SK-N-SH (cell line): ENCODE results near the gene CCSER1. TPM values are rescaled to one million over a fixed set of nuclear protein-coding genes. Genes with fewer than 3 reads are reported as not detected.
A peak's percentile ranks its signal among the peaks of the same experiment; 100 is the strongest.

Source experiments
- CTCF ChIA-PET: fragments of 300-600, 350-600 bp; formaldehyde crosslinking; extraction: SDS; loops from one replicate; lab custom pipeline; 2021; lab: Yijun Ruan, JAX
- POLR2A ChIA-PET: fragments of 350-600 bp; sonication (Branson Sonifier 250); formaldehyde crosslinking; extraction: SDS; loops from one replicate; lab custom pipeline; 2020; ENCODE audit warnings: antibody characterized with exemption, inconsistent platforms; lab: Yijun Ruan, JAX
- DNase-seq: peaks from one replicate; pipeline ENCODE4 v3.0.0; 2012
- H2AFZ ChIP-seq: fragments of 200-600 bp; sonication (generic); 2 replicates; pipeline ENCODE4 v1.8.1; 2016; ENCODE audit warnings: antibody characterized with exemption, mild to moderate bottlenecking, low read depth
- H3F3A ChIP-seq: fragments of 200-600 bp; sonication (generic); replicated peaks from 2 replicates; pipeline ENCODE3; 2016; ENCODE audit warnings: antibody characterized with exemption, mild to moderate bottlenecking; ENCODE audit not compliant: insufficient read depth
- H3K27ac ChIP-seq, 2 experiments: fragments of 200-500 bp in 1 of 2; fragments of 200-600 bp in 1 of 2; sonication (Bioruptor generic) in 1 of 2; sonication (generic), shearing (Covaris generic) in 1 of 2; 2 replicates each; pipeline versions ENCODE4 v1.5.1 to v1.6.1; 2014 to 2016; ENCODE audit warnings: low read depth in 2 of 2, inconsistent platforms in 1 of 2, low read length in 1 of 2, mild to moderate bottlenecking in 1 of 2, mixed read lengths in 1 of 2
- H3K27me3 ChIP-seq: fragments of 200-600 bp; sonication (generic), shearing (Covaris generic); 2 replicates; pipeline ENCODE4 v1.6.1; 2016; ENCODE audit warnings: mixed run types; ENCODE audit not compliant: insufficient read depth
- H3K36me3 ChIP-seq, 2 experiments: fragments of 200-500 bp in 1 of 2; fragments of 200-600 bp in 1 of 2; sonication (Bioruptor generic) in 1 of 2; sonication (generic) in 1 of 2; replicated peaks in 1 of 2; 2 replicates each; pipeline versions ENCODE3 to v1.5.1; 2014 to 2016; ENCODE audit warnings: low read length in 1 of 2, mild to moderate bottlenecking in 1 of 2; ENCODE audit not compliant: insufficient read depth in 2 of 2, control insufficient read depth in 1 of 2
- H3K4me1 ChIP-seq, 2 experiments: fragments of 200-500 bp in 1 of 2; fragments of 200-600 bp in 1 of 2; sonication (Bioruptor generic) in 1 of 2; sonication (generic), shearing (Covaris generic) in 1 of 2; 2 replicates each; pipeline versions ENCODE4 v1.5.1 to v1.6.1; 2014 to 2016; ENCODE audit warnings: low read depth in 1 of 2, low read length in 1 of 2, mixed run types in 1 of 2; ENCODE audit not compliant: insufficient read depth in 2 of 2, control insufficient read depth in 1 of 2
- H3K4me2 ChIP-seq: fragments of 200-600 bp; sonication (generic), shearing (Covaris generic); 2 replicates; pipeline ENCODE4 v1.6.1; 2017; ENCODE audit warnings: mixed run types
- H3K4me3 ChIP-seq, 2 experiments: fragments of 200-500 bp in 1 of 2; fragments of 200-600 bp in 1 of 2; sonication (Bioruptor generic) in 1 of 2; sonication (generic), shearing (Covaris generic) in 1 of 2; 2 replicates each; pipeline versions ENCODE4 v1.5.1 to v1.8.1; 2014 to 2016; ENCODE audit warnings: low read depth in 2 of 2, inconsistent platforms in 1 of 2, low read length in 1 of 2, mild to moderate bottlenecking in 1 of 2, mixed read lengths in 1 of 2, moderate library complexity in 1 of 2
- H3K79me2 ChIP-seq: fragments of 200-600 bp; sonication (generic); 2 replicates; pipeline ENCODE4 v1.8.1; 2017; ENCODE audit warnings: mild to moderate bottlenecking; ENCODE audit not compliant: insufficient read depth
- H3K9ac ChIP-seq: fragments of 200-600 bp; sonication (generic); 2 replicates; pipeline ENCODE4 v1.6.1; 2017; ENCODE audit warnings: mixed run types
- H3K9me2 ChIP-seq: fragments of 200-600 bp; sonication (generic); 2 replicates; pipeline ENCODE4 v1.6.1; 2017; ENCODE audit warnings: mixed run types
- H3K9me3 ChIP-seq: fragments of 200-600 bp; sonication (generic); 2 replicates; pipeline ENCODE4 v1.6.1; 2017; ENCODE audit warnings: mixed run types, mild to moderate bottlenecking, moderate library complexity
- H4K20me1 ChIP-seq: fragments of 200-600 bp; sonication (generic); 2 replicates; pipeline ENCODE4 v1.6.1; 2017; ENCODE audit warnings: mild to moderate bottlenecking, mixed run types; ENCODE audit not compliant: insufficient read depth
- ELF1 ChIP-seq: IDR thresholded peaks from 2 replicates; pipeline ENCODE4 v1.4.0; 2012
- EP300 ChIP-seq, 2 experiments: IDR thresholded peaks; 2 replicates each; pipeline versions ENCODE4 v1.4.0 to v1.6.1; 2012; ENCODE audit warnings: borderline replicate concordance in 1 of 2, low read depth in 1 of 2, low read length in 1 of 2
- EZH2phosphoT487 ChIP-seq: fragments of 200-600 bp; sonication (generic); IDR thresholded peaks from 2 replicates; pipeline ENCODE4 v1.6.1; 2017; ENCODE audit warnings: low read depth, mixed run types, mild to moderate bottlenecking, antibody characterized with exemption, moderate library complexity, borderline replicate concordance
- FOXJ3 ChIP-seq: sonication (generic); formaldehyde crosslinking; IDR thresholded peaks from 2 replicates; pipeline ENCODE4 v1.5.1; 2020; ENCODE audit warnings: mild to moderate bottlenecking, missing genetic modification reagents
- FOXM1 ChIP-seq: IDR thresholded peaks from 2 replicates; pipeline ENCODE4 v1.4.0; 2012; ENCODE audit warnings: low read depth, mild to moderate bottlenecking
- GABPA ChIP-seq: IDR thresholded peaks from 2 replicates; pipeline ENCODE4 v1.4.0; 2012; ENCODE audit warnings: low read depth, mild to moderate bottlenecking
- JUND ChIP-seq: IDR thresholded peaks from 2 replicates; pipeline ENCODE4 v1.4.0; 2012
- MXI1 ChIP-seq: IDR thresholded peaks from 2 replicates; pipeline ENCODE4 v1.6.1; 2012; ENCODE audit warnings: mild to moderate bottlenecking, low read depth, low read length, improper control_type of control experiment
- NFIC ChIP-seq: IDR thresholded peaks from 2 replicates; pipeline ENCODE4 v1.4.0; 2012; ENCODE audit warnings: borderline replicate concordance
- NRF1 ChIP-seq: IDR thresholded peaks from 2 replicates; pipeline ENCODE4 v1.6.1; 2012; ENCODE audit warnings: low read depth, mild to moderate bottlenecking, low read length
- POLR2AphosphoS5 ChIP-seq: IDR thresholded peaks from 2 replicates; pipeline ENCODE4 v1.6.1; 2012; ENCODE audit warnings: low read depth, low read length
- RAD21 ChIP-seq: IDR thresholded peaks from 2 replicates; pipeline ENCODE4 v1.6.1; 2012; ENCODE audit warnings: mild to moderate bottlenecking, low read length
- RCOR1 ChIP-seq: fragments of 150-350 bp; IDR thresholded peaks from 2 replicates; pipeline ENCODE4 v1.6.1; 2017; ENCODE audit warnings: antibody characterized with exemption, low read length
- RFX5 ChIP-seq: IDR thresholded peaks from 2 replicates; pipeline ENCODE4 v1.6.1; 2012; ENCODE audit warnings: mild to moderate bottlenecking, improper control_type of control experiment, low read length
- SIN3A ChIP-seq: IDR thresholded peaks from 2 replicates; pipeline ENCODE4 v1.6.1; 2012; ENCODE audit warnings: low read depth, mild to moderate bottlenecking, low read length, moderate library complexity, borderline replicate concordance
- SMC3 ChIP-seq: IDR thresholded peaks from 2 replicates; pipeline ENCODE4 v1.6.1; 2012; ENCODE audit warnings: low read depth, low read length, improper control_type of control experiment
- TAF1 ChIP-seq: IDR thresholded peaks from 2 replicates; pipeline ENCODE4 v1.6.1; 2012; ENCODE audit warnings: low read depth, mild to moderate bottlenecking, low read length, moderate library complexity, borderline replicate concordance
- TCF12 ChIP-seq: IDR thresholded peaks from 2 replicates; pipeline ENCODE4 v1.4.0; 2012
- YY1 ChIP-seq: IDR thresholded peaks from 2 replicates; pipeline ENCODE4 v1.4.0; 2012; ENCODE audit warnings: low read depth, mild to moderate bottlenecking
- WGBS: methylation state at CpG from one replicate; pipeline ENCODE4 v1.1.6; 2017; ENCODE audit warnings: low lambda C conversion rate; 5-methylcytosine and 5-hydroxymethylcytosine counted together
- polyA plus RNA-seq, 3 experiments: library from polyadenylated mRNA; depleted of rRNA; stranded (reverse); fragments of >200 nt; gene quantifications; 2 replicates each; pipeline ENCODE4 v1.2.3, GENCODE V29; 2012
- TF ChIP-seq, protein P1 (sequence below): IDR thresholded peaks from 2 replicates; pipeline ENCODE4 v1.4.0; 2012; ENCODE audit warnings: low read depth, borderline replicate concordance
- TF ChIP-seq, protein P2 (sequence below): IDR thresholded peaks from 2 replicates; pipeline ENCODE4 v1.4.0; 2012; ENCODE audit warnings: low read depth, borderline replicate concordance
- TF ChIP-seq, protein P3 (sequence below): fragments of 150-350 bp; IDR thresholded peaks from 2 replicates; pipeline ENCODE4 v1.6.1; 2017; ENCODE audit warnings: antibody characterized with exemption, low read length, low read depth, borderline replicate concordance
- TF ChIP-seq, protein P4 (sequence below): fragments of 200-600 bp; sonication (generic); IDR thresholded peaks from 2 replicates; pipeline ENCODE4 v1.6.1; 2017; ENCODE audit warnings: antibody characterized with exemption, mild to moderate bottlenecking, moderate library complexity
- TF ChIP-seq, protein P5 (sequence below): IDR thresholded peaks from 2 replicates; pipeline ENCODE4 v1.6.1; 2012; ENCODE audit warnings: mild to moderate bottlenecking, low read depth, low read length, moderate library complexity
- TF ChIP-seq, protein P6 (sequence below): fragments of 150-350 bp; IDR thresholded peaks from 2 replicates; pipeline ENCODE4 v1.6.1; 2016; ENCODE audit warnings: mild to moderate bottlenecking, low read depth, low read length

The CCSER1 gene
- polyA plus RNA-seq, 1 of the 3 experiments (the other 2 are of a cell fraction), result 0.05 TPM

DNA sequence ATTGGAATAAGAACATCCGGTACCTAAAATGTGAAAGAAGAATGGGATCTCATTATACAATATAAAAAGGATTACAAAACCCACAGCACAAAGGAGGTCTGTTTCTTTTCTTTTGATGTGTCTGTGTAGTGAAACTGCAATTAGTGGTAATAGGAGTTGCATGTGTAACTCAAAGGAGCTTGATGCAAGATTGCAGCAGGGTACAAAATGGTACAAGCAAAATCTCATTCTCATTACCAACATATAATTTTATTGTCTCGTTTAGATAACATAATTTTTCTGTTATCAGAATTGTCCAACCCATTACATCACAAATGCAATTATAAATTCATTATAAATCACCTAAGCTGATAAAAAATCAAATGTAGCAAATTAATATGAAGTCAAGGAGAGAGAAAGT lies 47.1 kb upstream of the CCSER1 start:
- peak overlapping the region in 1 of 2 experiments; percentile 39; a peak in 1 of 4 replicates for H3K27ac ChIP-seq
- DNase-seq, result peak; percentile 19
- no peak overlapping the region for H3K4me3 ChIP-seq
- no peaks in the 10 kb centered on the region for H4K20me1 ChIP-seq
- no peak overlapping the region for H2AFZ ChIP-seq
- CTCF ChIA-PET, result interaction anchor here (1.0 kb wide), 1 partner anchor 26 kb away, joined by 3 read pairs; no protein-coding TSS in a partner anchor
- H3F3A ChIP-seq, result no peaks in the 10 kb centered on the region
- H3K4me1 ChIP-seq, result peaks cover 0 to 5% of the 10 kb centered on the region in 2 experiments; a peak in 2 of 4 replicates
- H3K27me3 ChIP-seq, result no peaks in the 10 kb centered on the region
- no peaks in the 10 kb centered on the region for H3K9me2 ChIP-seq
- H3K9ac ChIP-seq, result no peak overlapping the region
- 37% methylated on average over 2 of the region's 2 CpGs for WGBS
- H3K4me2 ChIP-seq, result no peak overlapping the region
- POLR2A ChIA-PET, result no interaction called here
- H3K9me3 ChIP-seq, result no peaks in the 10 kb centered on the region
- no peaks in the 10 kb centered on the region for H3K36me3 ChIP-seq
- no peaks in the 10 kb centered on the region for H3K79me2 ChIP-seq
- TF ChIP-seq, protein P1, sequence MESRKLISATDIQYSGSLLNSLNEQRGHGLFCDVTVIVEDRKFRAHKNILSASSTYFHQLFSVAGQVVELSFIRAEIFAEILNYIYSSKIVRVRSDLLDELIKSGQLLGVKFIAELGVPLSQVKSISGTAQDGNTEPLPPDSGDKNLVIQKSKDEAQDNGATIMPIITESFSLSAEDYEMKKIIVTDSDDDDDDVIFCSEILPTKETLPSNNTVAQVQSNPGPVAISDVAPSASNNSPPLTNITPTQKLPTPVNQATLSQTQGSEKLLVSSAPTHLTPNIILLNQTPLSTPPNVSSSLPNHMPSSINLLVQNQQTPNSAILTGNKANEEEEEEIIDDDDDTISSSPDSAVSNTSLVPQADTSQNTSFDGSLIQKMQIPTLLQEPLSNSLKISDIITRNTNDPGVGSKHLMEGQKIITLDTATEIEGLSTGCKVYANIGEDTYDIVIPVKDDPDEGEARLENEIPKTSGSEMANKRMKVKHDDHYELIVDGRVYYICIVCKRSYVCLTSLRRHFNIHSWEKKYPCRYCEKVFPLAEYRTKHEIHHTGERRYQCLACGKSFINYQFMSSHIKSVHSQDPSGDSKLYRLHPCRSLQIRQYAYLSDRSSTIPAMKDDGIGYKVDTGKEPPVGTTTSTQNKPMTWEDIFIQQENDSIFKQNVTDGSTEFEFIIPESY, result no peak
- TF ChIP-seq SMC3, result no peak
- TF ChIP-seq NRF1, result no peak
- peak; percentile 14; the same call in 1 of the 2 replicates for TF ChIP-seq TCF12
- TF ChIP-seq RAD21, result no peak
- TF ChIP-seq JUND, result no peak
- no peak for TF ChIP-seq MXI1
- TF ChIP-seq, protein P2, sequence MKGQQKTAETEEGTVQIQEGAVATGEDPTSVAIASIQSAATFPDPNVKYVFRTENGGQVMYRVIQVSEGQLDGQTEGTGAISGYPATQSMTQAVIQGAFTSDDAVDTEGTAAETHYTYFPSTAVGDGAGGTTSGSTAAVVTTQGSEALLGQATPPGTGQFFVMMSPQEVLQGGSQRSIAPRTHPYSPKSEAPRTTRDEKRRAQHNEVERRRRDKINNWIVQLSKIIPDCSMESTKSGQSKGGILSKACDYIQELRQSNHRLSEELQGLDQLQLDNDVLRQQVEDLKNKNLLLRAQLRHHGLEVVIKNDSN, result no peak
- no peak for TF ChIP-seq ELF1
- no peak for TF ChIP-seq NFIC
- peak in 1 of 2 experiments; percentile 92; a peak in 2 of 4 replicates for TF ChIP-seq EP300 (IDR thresholded peaks at IDR 0.05; ENCODE audit: borderline replicate concordance in 1 of 2, low read depth in 1 of 2, low read length in 1 of 2)
- TF ChIP-seq POLR2AphosphoS5, result no peak
- TF ChIP-seq FOXJ3 (CRISPR knock-in tag), result peak; percentile 71; the same call in 1 of the 2 replicates
- no peak for TF ChIP-seq RFX5
- TF ChIP-seq YY1, result no peak
- TF ChIP-seq, protein P3, sequence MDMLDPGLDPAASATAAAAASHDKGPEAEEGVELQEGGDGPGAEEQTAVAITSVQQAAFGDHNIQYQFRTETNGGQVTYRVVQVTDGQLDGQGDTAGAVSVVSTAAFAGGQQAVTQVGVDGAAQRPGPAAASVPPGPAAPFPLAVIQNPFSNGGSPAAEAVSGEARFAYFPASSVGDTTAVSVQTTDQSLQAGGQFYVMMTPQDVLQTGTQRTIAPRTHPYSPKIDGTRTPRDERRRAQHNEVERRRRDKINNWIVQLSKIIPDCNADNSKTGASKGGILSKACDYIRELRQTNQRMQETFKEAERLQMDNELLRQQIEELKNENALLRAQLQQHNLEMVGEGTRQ, result no peak
- TF ChIP-seq TAF1, result no peak
- no peak for TF ChIP-seq SIN3A
- TF ChIP-seq GABPA, result no peak
- peak; percentile 76 for TF ChIP-seq RCOR1
- no peak for TF ChIP-seq FOXM1
- TF ChIP-seq, protein P4, sequence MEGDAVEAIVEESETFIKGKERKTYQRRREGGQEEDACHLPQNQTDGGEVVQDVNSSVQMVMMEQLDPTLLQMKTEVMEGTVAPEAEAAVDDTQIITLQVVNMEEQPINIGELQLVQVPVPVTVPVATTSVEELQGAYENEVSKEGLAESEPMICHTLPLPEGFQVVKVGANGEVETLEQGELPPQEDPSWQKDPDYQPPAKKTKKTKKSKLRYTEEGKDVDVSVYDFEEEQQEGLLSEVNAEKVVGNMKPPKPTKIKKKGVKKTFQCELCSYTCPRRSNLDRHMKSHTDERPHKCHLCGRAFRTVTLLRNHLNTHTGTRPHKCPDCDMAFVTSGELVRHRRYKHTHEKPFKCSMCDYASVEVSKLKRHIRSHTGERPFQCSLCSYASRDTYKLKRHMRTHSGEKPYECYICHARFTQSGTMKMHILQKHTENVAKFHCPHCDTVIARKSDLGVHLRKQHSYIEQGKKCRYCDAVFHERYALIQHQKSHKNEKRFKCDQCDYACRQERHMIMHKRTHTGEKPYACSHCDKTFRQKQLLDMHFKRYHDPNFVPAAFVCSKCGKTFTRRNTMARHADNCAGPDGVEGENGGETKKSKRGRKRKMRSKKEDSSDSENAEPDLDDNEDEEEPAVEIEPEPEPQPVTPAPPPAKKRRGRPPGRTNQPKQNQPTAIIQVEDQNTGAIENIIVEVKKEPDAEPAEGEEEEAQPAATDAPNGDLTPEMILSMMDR, result no peak
- no peak for TF ChIP-seq EZH2phosphoT487
- TF ChIP-seq, protein P5, sequence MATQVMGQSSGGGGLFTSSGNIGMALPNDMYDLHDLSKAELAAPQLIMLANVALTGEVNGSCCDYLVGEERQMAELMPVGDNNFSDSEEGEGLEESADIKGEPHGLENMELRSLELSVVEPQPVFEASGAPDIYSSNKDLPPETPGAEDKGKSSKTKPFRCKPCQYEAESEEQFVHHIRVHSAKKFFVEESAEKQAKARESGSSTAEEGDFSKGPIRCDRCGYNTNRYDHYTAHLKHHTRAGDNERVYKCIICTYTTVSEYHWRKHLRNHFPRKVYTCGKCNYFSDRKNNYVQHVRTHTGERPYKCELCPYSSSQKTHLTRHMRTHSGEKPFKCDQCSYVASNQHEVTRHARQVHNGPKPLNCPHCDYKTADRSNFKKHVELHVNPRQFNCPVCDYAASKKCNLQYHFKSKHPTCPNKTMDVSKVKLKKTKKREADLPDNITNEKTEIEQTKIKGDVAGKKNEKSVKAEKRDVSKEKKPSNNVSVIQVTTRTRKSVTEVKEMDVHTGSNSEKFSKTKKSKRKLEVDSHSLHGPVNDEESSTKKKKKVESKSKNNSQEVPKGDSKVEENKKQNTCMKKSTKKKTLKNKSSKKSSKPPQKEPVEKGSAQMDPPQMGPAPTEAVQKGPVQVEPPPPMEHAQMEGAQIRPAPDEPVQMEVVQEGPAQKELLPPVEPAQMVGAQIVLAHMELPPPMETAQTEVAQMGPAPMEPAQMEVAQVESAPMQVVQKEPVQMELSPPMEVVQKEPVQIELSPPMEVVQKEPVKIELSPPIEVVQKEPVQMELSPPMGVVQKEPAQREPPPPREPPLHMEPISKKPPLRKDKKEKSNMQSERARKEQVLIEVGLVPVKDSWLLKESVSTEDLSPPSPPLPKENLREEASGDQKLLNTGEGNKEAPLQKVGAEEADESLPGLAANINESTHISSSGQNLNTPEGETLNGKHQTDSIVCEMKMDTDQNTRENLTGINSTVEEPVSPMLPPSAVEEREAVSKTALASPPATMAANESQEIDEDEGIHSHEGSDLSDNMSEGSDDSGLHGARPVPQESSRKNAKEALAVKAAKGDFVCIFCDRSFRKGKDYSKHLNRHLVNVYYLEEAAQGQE, result no peak
- TF ChIP-seq, protein P6, sequence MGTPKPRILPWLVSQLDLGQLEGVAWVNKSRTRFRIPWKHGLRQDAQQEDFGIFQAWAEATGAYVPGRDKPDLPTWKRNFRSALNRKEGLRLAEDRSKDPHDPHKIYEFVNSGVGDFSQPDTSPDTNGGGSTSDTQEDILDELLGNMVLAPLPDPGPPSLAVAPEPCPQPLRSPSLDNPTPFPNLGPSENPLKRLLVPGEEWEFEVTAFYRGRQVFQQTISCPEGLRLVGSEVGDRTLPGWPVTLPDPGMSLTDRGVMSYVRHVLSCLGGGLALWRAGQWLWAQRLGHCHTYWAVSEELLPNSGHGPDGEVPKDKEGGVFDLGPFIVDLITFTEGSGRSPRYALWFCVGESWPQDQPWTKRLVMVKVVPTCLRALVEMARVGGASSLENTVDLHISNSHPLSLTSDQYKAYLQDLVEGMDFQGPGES, result no peak
